ENCODE data around the gene VAV3. TPM values are rescaled to one million over a fixed set of nuclear protein-coding genes. Genes with fewer than 3 reads are reported as not detected.

Gene VAV3
- total RNA-seq, 1 donor from 2014 or later: 0.12 TPM

DNA sequence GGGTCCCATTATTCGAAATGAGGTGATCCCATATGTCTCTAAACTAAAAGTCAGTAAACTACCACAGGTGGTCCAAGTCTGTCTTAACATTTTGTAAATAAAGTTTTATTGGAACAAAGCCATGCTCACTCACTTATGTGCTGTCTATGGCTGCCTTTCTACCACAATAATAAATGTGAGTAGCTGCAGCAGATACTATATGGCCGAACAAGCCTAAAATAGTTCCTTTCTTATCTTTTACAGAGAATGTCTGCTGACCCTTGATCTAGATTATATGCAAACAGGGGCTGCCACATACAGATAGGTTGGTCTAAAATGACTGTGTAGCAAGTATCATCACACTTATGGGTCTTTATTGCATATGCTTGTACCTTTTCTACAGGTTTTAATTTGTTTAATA is 140.0 kb downstream of the VAV3 start:
- Mint-ChIP-seq H3K36me3 (ENCODE audit: low read depth) (peaks cover 4% of the 10 kb centered on the region), H3K27ac (ENCODE audit: unreplicated experiment) (no peak overlapping the region), H3K4me1 (ENCODE audit: low read depth) (peaks cover 20% of the 10 kb centered on the region), H3K9me3 (ENCODE audit: low read depth) (peaks cover 23% of the 10 kb centered on the region), H3K4me3 (ENCODE audit: unreplicated experiment) (no peak overlapping the region), H3K27me3 (ENCODE audit: low read depth) (peaks cover 6% of the 10 kb centered on the region)
- TF ChIP-seq, protein P1, sequence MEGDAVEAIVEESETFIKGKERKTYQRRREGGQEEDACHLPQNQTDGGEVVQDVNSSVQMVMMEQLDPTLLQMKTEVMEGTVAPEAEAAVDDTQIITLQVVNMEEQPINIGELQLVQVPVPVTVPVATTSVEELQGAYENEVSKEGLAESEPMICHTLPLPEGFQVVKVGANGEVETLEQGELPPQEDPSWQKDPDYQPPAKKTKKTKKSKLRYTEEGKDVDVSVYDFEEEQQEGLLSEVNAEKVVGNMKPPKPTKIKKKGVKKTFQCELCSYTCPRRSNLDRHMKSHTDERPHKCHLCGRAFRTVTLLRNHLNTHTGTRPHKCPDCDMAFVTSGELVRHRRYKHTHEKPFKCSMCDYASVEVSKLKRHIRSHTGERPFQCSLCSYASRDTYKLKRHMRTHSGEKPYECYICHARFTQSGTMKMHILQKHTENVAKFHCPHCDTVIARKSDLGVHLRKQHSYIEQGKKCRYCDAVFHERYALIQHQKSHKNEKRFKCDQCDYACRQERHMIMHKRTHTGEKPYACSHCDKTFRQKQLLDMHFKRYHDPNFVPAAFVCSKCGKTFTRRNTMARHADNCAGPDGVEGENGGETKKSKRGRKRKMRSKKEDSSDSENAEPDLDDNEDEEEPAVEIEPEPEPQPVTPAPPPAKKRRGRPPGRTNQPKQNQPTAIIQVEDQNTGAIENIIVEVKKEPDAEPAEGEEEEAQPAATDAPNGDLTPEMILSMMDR (IDR thresholded peaks at IDR 0.05): no peak
- DNase-seq (ENCODE audit: low spot score): no peak

DNA sequence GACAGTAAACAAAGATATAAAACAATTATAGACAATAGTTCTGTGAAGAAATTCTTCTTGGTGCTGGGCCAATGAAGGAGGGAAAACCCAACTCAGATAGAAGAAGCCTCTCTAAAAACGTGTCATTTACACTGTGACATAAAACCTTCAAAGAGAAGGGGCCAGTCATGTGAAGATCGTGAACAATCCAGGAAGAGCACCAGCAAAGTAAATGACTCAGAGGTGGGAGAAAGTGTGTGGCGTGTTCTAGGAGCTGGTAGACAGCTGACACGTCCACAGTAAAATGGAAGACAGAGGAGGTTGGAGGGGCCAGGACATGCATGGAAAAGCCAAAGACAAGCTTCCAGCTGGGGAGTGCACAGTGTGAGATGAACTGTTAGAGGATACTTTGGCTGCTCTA is 143.6 kb downstream of the VAV3 start:
- Mint-ChIP-seq H3K27ac (ENCODE audit: unreplicated experiment) (no peak overlapping the region), H3K36me3 (ENCODE audit: low read depth) (peaks cover 4% of the 10 kb centered on the region), H3K4me3 (ENCODE audit: unreplicated experiment) (no peak overlapping the region), H3K9me3 (ENCODE audit: low read depth) (peaks cover 23% of the 10 kb centered on the region), H3K4me1 (ENCODE audit: low read depth) (peaks cover 5% of the 10 kb centered on the region), H3K27me3 (ENCODE audit: low read depth) (peaks cover 13% of the 10 kb centered on the region)
- no peak for DNase-seq (ENCODE audit: low spot score)
- TF ChIP-seq, protein P1 (IDR thresholded peaks at IDR 0.05): no peak

DNA sequence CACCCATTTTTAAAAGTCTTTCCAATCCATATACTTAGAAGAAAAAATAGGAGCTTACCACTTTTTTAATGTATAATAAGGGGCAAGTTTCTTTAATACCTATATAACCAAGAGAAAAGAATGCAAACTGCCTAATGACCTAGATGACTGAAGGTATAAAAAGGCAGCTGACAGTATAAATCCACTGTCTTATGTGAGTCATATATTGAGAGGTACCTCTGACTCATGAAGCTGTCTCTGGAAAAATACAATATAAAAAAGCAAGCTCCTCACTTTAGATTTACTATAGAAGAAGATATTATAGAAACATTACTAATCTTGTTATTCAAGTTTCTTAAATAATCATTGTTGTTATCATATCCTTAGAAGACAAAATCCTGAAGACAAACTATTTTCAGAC is 144.2 kb downstream of the VAV3 start:
- Mint-ChIP-seq H3K27ac (ENCODE audit: unreplicated experiment) (no peak overlapping the region), H3K36me3 (ENCODE audit: low read depth) (peaks cover 4% of the 10 kb centered on the region), H3K4me3 (ENCODE audit: unreplicated experiment) (no peak overlapping the region), H3K27me3 (ENCODE audit: low read depth) (peaks cover 13% of the 10 kb centered on the region), H3K4me1 (ENCODE audit: low read depth) (peaks cover 5% of the 10 kb centered on the region), H3K9me3 (ENCODE audit: low read depth) (peaks cover 23% of the 10 kb centered on the region)
- DNase-seq (ENCODE audit: low spot score): no peak
- TF ChIP-seq, protein P1 (IDR thresholded peaks at IDR 0.05): no peak

DNA sequence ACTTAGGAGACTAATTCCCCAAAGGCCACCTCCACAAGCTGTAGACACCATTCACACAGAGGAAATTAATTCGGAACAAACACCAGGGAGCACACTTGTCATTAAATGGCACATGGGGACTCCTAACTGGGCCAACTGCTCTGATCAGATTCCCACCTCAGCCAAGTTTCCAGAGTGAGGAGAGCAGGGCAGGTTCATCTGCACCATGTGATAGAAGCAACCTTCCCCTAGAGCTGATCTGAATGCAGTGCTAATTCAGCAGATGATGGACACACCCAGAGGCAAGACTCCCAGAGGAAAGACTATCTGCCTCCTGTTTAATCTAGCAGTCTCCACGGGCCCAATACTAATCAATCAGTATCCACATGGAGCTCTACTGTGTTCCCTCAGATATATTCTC is 147.0 kb downstream of the VAV3 start:
- Mint-ChIP-seq H3K4me3 (ENCODE audit: unreplicated experiment) (no peak overlapping the region), H3K27me3 (ENCODE audit: low read depth) (peaks cover 14% of the 10 kb centered on the region), H3K4me1 (ENCODE audit: low read depth) (peaks cover 5% of the 10 kb centered on the region), H3K36me3 (ENCODE audit: low read depth) (no peaks in the 10 kb centered on the region), H3K27ac (ENCODE audit: unreplicated experiment) (no peak overlapping the region), H3K9me3 (ENCODE audit: low read depth) (peaks cover 10% of the 10 kb centered on the region)
- TF ChIP-seq, protein P1 (IDR thresholded peaks at IDR 0.05): no peak
- DNase-seq (ENCODE audit: low spot score): no peak

DNA sequence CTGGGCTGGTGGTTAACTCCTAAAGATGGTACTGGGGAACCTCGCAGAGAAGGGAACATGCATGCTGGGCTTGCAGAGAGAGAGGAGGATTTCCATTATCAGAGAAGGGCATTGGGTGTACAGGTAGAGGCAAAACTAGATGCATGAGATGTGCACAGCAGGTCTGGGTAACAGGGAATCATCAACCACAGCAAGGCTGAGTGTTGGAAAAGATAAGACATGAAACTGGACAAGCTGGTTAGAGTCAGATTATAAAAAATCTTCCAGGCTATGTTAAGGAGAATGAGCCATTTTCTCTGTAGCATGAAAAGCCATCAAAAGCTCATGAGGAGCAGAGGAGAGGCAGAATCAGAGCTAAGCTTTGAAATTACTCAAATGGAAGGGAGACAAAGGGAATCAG is 147.8 kb downstream of the VAV3 start:
- Mint-ChIP-seq H3K27ac (ENCODE audit: unreplicated experiment) (no peak overlapping the region), H3K27me3 (ENCODE audit: low read depth) (peaks cover 14% of the 10 kb centered on the region), H3K4me3 (ENCODE audit: unreplicated experiment) (no peak overlapping the region), H3K4me1 (ENCODE audit: low read depth) (peaks cover 5% of the 10 kb centered on the region), H3K9me3 (ENCODE audit: low read depth) (peaks cover 6% of the 10 kb centered on the region), H3K36me3 (ENCODE audit: low read depth) (no peaks in the 10 kb centered on the region)
- TF ChIP-seq, protein P1 (IDR thresholded peaks at IDR 0.05): no peak
- DNase-seq (ENCODE audit: low spot score): no peak
